Neuronal stem cell (in vitro differentiated cells): ENCODE measurements around the gene OPN1MW3.

Experiments
- DNase-seq: peaks from one replicate; pipeline ENCODE4 v3.0.0-alpha.2; 2013; ENCODE audit warnings: low spot score
- H2AFZ ChIP-seq: one replicate; pipeline ENCODE4 v1.6.1; 2013; ENCODE audit warnings: mild to moderate bottlenecking, low read length, inconsistent platforms
- H2AK5ac ChIP-seq: 2 replicates; pipeline ENCODE4 v1.6.1; 2013; ENCODE audit warnings: low read depth, mild to moderate bottlenecking, inconsistent platforms, low read length, moderate library complexity, mixed read lengths
- H2BK120ac ChIP-seq: 2 replicates; pipeline ENCODE4 v1.6.1; 2013; ENCODE audit warnings: low read depth, mild to moderate bottlenecking, inconsistent platforms, low read length, moderate library complexity, mixed read lengths
- H2BK12ac ChIP-seq: one replicate; pipeline ENCODE4 v1.6.1; 2013; ENCODE audit warnings: low read length, inconsistent platforms
- H2BK15ac ChIP-seq: 2 replicates; pipeline ENCODE4 v1.6.1; 2013; ENCODE audit warnings: mild to moderate bottlenecking, low read length, inconsistent platforms, mixed read lengths
- H2BK5ac ChIP-seq: one replicate; pipeline ENCODE4 v1.6.1; 2013; ENCODE audit warnings: inconsistent platforms, mild to moderate bottlenecking, low read length, moderate library complexity
- H3K14ac ChIP-seq: one replicate; pipeline ENCODE4 v1.6.1; 2013; ENCODE audit warnings: low read length, inconsistent platforms
- H3K18ac ChIP-seq: 2 replicates; pipeline ENCODE4 v1.6.1; 2013; ENCODE audit warnings: low read length, inconsistent platforms
- H3K23ac ChIP-seq: 2 replicates; pipeline ENCODE4 v1.6.1; 2013; ENCODE audit warnings: low read depth, mild to moderate bottlenecking, mixed read lengths, low read length, inconsistent platforms; ENCODE audit not compliant: poor library complexity
- H3K27ac ChIP-seq: replicated peaks from 3 replicates; pipeline ENCODE4 v1.5.1; 2013; ENCODE audit warnings: low read length, inconsistent platforms
- H3K27me3 ChIP-seq, 3 experiments: 2 replicates each; pipeline ENCODE4 v1.6.1; 2013; ENCODE audit warnings: low read length in 3 of 3, mild to moderate bottlenecking in 2 of 3, inconsistent platforms in 1 of 3, low read depth in 1 of 3, mixed read lengths in 1 of 3, moderate library complexity in 1 of 3; ENCODE audit not compliant: control insufficient read depth in 3 of 3, insufficient read depth in 3 of 3
- H3K36me3 ChIP-seq, 2 donors: replicated peaks in 1 of 2; 2 replicates each; pipeline ENCODE4 v1.6.1; 2013; ENCODE audit warnings: low read length in 2 of 2; ENCODE audit not compliant: control insufficient read depth in 2 of 2, insufficient read depth in 2 of 2
- H3K4ac ChIP-seq: 2 replicates; pipeline ENCODE4 v1.6.1; 2013; ENCODE audit warnings: inconsistent platforms, mild to moderate bottlenecking, low read length, moderate library complexity
- H3K4me1 ChIP-seq, 2 donors: 1 replicate in 1 of 2; 2 replicates in 1 of 2; pipeline ENCODE4 v1.6.1; 2013; ENCODE audit warnings: low read length in 2 of 2, low read depth in 1 of 2; ENCODE audit not compliant: control insufficient read depth in 2 of 2, insufficient read depth in 1 of 2
- H3K4me2 ChIP-seq: one replicate; pipeline ENCODE4 v1.6.1; 2013; ENCODE audit warnings: mild to moderate bottlenecking, low read length, inconsistent platforms; ENCODE audit not compliant: insufficient read depth, poor library complexity, severe bottlenecking
- H3K4me3 ChIP-seq, 2 donors: 2 replicates each; pipeline ENCODE4 v1.5.1; 2013; ENCODE audit warnings: low read length in 2 of 2, mild to moderate bottlenecking in 2 of 2, inconsistent platforms in 1 of 2, moderate library complexity in 1 of 2
- H3K79me1 ChIP-seq: one replicate; pipeline ENCODE4 v1.6.1; 2013; ENCODE audit warnings: low read depth, mild to moderate bottlenecking, inconsistent platforms, low read length, moderate library complexity
- H3K9ac ChIP-seq: one replicate; pipeline ENCODE4 v1.6.1; 2013; ENCODE audit warnings: mild to moderate bottlenecking, low read depth, low read length, inconsistent platforms; ENCODE audit not compliant: poor library complexity
- H3K9me3 ChIP-seq, 2 donors: replicated peaks in 1 of 2; 2 replicates each; pipeline versions ENCODE3 to v1.6.1; 2013; ENCODE audit warnings: low read length in 2 of 2, mild to moderate bottlenecking in 2 of 2, inconsistent platforms in 1 of 2, low read depth in 1 of 2, mixed read lengths in 1 of 2, moderate library complexity in 1 of 2; ENCODE audit not compliant: control insufficient read depth in 2 of 2, insufficient read depth in 1 of 2
- H4K8ac ChIP-seq: one replicate; pipeline ENCODE4 v1.6.1; 2013; ENCODE audit warnings: low read depth, mild to moderate bottlenecking, inconsistent platforms, low read length, moderate library complexity
- H4K91ac ChIP-seq: one replicate; pipeline ENCODE4 v1.6.1; 2013; ENCODE audit warnings: low read length, low read depth, mild to moderate bottlenecking, inconsistent platforms; ENCODE audit not compliant: poor library complexity
- WGBS, 2 donors: extraction: QIAGEN DNeasy Blood & Tissue Kit; methylation state at CpG; one replicate each; pipeline ENCODE4 v1.1.7; 2013; ENCODE audit warnings: missing lambda C conversion rate in 2 of 2, mixed read lengths in 1 of 2; ENCODE audit not compliant: insufficient read length in 2 of 2, insufficient replicate concordance in 1 of 2; ENCODE audit errors: extremely low coverage in 2 of 2; 5-methylcytosine and 5-hydroxymethylcytosine counted together

Gene OPN1MW3

GRCh38 chrX:154312116-154312515 is 54.7 kb downstream of the OPN1MW3 start:
- no peak overlapping the region for H3K14ac ChIP-seq
- H2AFZ ChIP-seq, result no peak overlapping the region
- H3K9ac ChIP-seq, result no peak overlapping the region
- peaks cover 0 to 5% of the 10 kb centered on the region in 2 donors for H3K4me1 ChIP-seq
- no peak for DNase-seq
- no peaks in the 10 kb centered on the region for H3K36me3 ChIP-seq
- H3K23ac ChIP-seq, result no peak overlapping the region
- no peak overlapping the region for H2BK5ac ChIP-seq
- H4K91ac ChIP-seq, result no peak overlapping the region
- H2AK5ac ChIP-seq, result no peak overlapping the region
- H4K8ac ChIP-seq, result no peak overlapping the region
- H3K27me3 ChIP-seq, result peaks cover 0 to 58% (median 0%) of the 10 kb centered on the region in 3 experiments
- no peak overlapping the region for H2BK15ac ChIP-seq
- no peak overlapping the region for H3K4me3 ChIP-seq
- H3K4me2 ChIP-seq, result no peak overlapping the region
- no peak overlapping the region for H2BK12ac ChIP-seq
- no peak overlapping the region for H3K18ac ChIP-seq
- no peak overlapping the region for H3K27ac ChIP-seq
- no peak overlapping the region for H2BK120ac ChIP-seq
- no peaks in the 10 kb centered on the region for H3K9me3 ChIP-seq
- H3K79me1 ChIP-seq, result no peaks in the 10 kb centered on the region
- no CpG with 5 or more reads among the region's 7 CpGs for WGBS, 2 donors
- H3K4ac ChIP-seq, result no peak overlapping the region

- H3K4me1 ChIP-seq, result peaks cover 0 to 5% of the 10 kb centered on the region in 2 donors
- H2BK120ac ChIP-seq, result no peak overlapping the region
- no peaks in the 10 kb centered on the region for H3K9me3 ChIP-seq
- H2BK5ac ChIP-seq, result no peak overlapping the region
- H3K4ac ChIP-seq, result no peak overlapping the region
- H3K27ac ChIP-seq, result no peak overlapping the region
- no peak overlapping the region for H3K18ac ChIP-seq
- DNase-seq, result no peak
- no peak overlapping the region for H2AK5ac ChIP-seq
- no peak overlapping the region for H3K4me3 ChIP-seq
- H2BK12ac ChIP-seq, result no peak overlapping the region
- H3K36me3 ChIP-seq, result no peaks in the 10 kb centered on the region
- H4K8ac ChIP-seq, result no peak overlapping the region
- H2AFZ ChIP-seq, result no peak overlapping the region
- peaks cover 0 to 55% (median 0%) of the 10 kb centered on the region in 3 experiments for H3K27me3 ChIP-seq
- H3K79me1 ChIP-seq, result no peaks in the 10 kb centered on the region
- H3K23ac ChIP-seq, result no peak overlapping the region
- no peak overlapping the region for H3K4me2 ChIP-seq
- H3K9ac ChIP-seq, result no peak overlapping the region
- H2BK15ac ChIP-seq, result no peak overlapping the region
- H4K91ac ChIP-seq, result no peak overlapping the region
- H3K14ac ChIP-seq, result no peak overlapping the region
- no CpG with 5 or more reads among the region's 5 CpGs for WGBS, 2 donors
Measured at GRCh38 chrX:154313147-154313546, 55.8 kb downstream of the OPN1MW3 start.

GRCh38 chrX:154315416-154315815 is 58.0 kb downstream of the OPN1MW3 start:
- H2AFZ ChIP-seq, result no peak overlapping the region
- no peak overlapping the region for H3K23ac ChIP-seq
- no peaks in the 10 kb centered on the region for H3K79me1 ChIP-seq
- H3K9ac ChIP-seq, result no peak overlapping the region
- no peak overlapping the region for H2BK12ac ChIP-seq
- no peak overlapping the region for H3K14ac ChIP-seq
- no peak overlapping the region for H3K4ac ChIP-seq
- no CpG with 5 or more reads among the region's 3 CpGs for WGBS, 2 donors
- no peak overlapping the region for H2AK5ac ChIP-seq
- H3K18ac ChIP-seq, result no peak overlapping the region
- DNase-seq, result no peak
- H2BK15ac ChIP-seq, result no peak overlapping the region
- H3K27me3 ChIP-seq, result peaks cover 0 to 57% (median 0%) of the 10 kb centered on the region in 3 experiments
- no peak overlapping the region for H3K27ac ChIP-seq
- no peak overlapping the region for H4K8ac ChIP-seq
- no peaks in the 10 kb centered on the region for H3K36me3 ChIP-seq
- H2BK120ac ChIP-seq, result no peak overlapping the region
- no peak overlapping the region for H2BK5ac ChIP-seq
- no peak overlapping the region for H4K91ac ChIP-seq
- H3K4me1 ChIP-seq, result peaks cover 0 to 5% of the 10 kb centered on the region in 2 donors
- H3K9me3 ChIP-seq, result no peaks in the 10 kb centered on the region
- H3K4me2 ChIP-seq, result no peak overlapping the region
- H3K4me3 ChIP-seq, result no peak overlapping the region

- no peak for DNase-seq
- no peaks in the 10 kb centered on the region for H3K9me3 ChIP-seq
Measured at GRCh38 chrX:154317391-154317995, 60.1 kb downstream of the OPN1MW3 start.

More at GRCh38 chrX:154317391-154317995, 60.1 kb downstream of the OPN1MW3 start:
- no peak overlapping the region for H3K4me2 ChIP-seq
- H2AK5ac ChIP-seq, result no peak overlapping the region
- WGBS, 2 donors, result no CpG with 5 or more reads among the region's 7 CpGs
- H4K91ac ChIP-seq, result no peak overlapping the region
- no peak overlapping the region for H2BK120ac ChIP-seq
- H2BK12ac ChIP-seq, result no peak overlapping the region
- no peak overlapping the region for H3K9ac ChIP-seq
- H3K4ac ChIP-seq, result no peak overlapping the region
- no peak overlapping the region for H3K23ac ChIP-seq
- H3K14ac ChIP-seq, result no peak overlapping the region
- no peak overlapping the region for H3K27ac ChIP-seq
- H2BK15ac ChIP-seq, result no peak overlapping the region
- H3K27me3 ChIP-seq, result peaks cover 0 to 49% (median 0%) of the 10 kb centered on the region in 3 experiments
- no peak overlapping the region for H3K18ac ChIP-seq
- H4K8ac ChIP-seq, result no peak overlapping the region
- H2AFZ ChIP-seq, result no peak overlapping the region
- H3K4me1 ChIP-seq, result peaks cover 0 to 5% of the 10 kb centered on the region in 2 donors
- H3K79me1 ChIP-seq, result no peaks in the 10 kb centered on the region
- no peak overlapping the region for H3K4me3 ChIP-seq
- H3K36me3 ChIP-seq, result no peaks in the 10 kb centered on the region
- H2BK5ac ChIP-seq, result no peak overlapping the region
